Middle frontal gyrus (tissue), 1 donor: ENCODE data around the gene NXPE3.

ENCODE experiments used
- DNase-seq: peaks from one replicate; pipeline ENCODE4 v3.0.0-alpha.2; 2015; ENCODE audit warnings: low spot score; ENCODE audit errors: extremely low spot score

The NXPE3 gene

GRCh38 chr3:101802179-101802578, 23.2 kb downstream of the NXPE3 start:
- DNase-seq, result no peak

GRCh38 chr3:101803173-101803782, 24.3 kb downstream of the NXPE3 start:
- peak; percentile 73 for DNase-seq

DNA sequence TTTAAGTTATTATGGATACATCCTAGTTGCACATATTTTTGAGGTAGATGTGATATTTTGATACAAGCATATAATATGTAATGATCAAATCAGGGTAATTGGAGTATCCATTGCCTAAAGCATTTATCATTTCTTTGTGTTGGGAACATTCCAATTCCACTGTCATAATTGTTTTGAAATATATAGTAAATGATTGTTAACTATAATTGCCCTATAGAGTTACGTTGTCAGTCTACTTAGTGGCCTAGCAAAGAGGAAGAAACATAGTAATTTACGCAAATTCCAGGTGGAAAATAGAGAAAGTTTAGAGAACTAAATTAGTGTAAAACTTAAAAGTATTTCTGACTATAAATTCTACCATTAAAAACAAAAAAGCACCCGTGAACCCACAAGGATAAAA, 24.9 kb downstream of the NXPE3 start:
- DNase-seq, result no peak

- no peak for DNase-seq
Measured at GRCh38 chr3:101806491-101806890, 27.5 kb downstream of the NXPE3 start.

- no peak for DNase-seq
Measured at GRCh38 chr3:101807888-101808287, 28.9 kb downstream of the NXPE3 start.

- DNase-seq, result no peak
Measured at GRCh38 chr3:101809178-101810021, 30.4 kb downstream of the NXPE3 start.

GRCh38 chr3:101810022-101810418, 31.0 kb downstream of the NXPE3 start:
- no peak for DNase-seq

- DNase-seq, result no peak
Measured at GRCh38 chr3:101811875-101812274, 32.9 kb downstream of the NXPE3 start.

DNA sequence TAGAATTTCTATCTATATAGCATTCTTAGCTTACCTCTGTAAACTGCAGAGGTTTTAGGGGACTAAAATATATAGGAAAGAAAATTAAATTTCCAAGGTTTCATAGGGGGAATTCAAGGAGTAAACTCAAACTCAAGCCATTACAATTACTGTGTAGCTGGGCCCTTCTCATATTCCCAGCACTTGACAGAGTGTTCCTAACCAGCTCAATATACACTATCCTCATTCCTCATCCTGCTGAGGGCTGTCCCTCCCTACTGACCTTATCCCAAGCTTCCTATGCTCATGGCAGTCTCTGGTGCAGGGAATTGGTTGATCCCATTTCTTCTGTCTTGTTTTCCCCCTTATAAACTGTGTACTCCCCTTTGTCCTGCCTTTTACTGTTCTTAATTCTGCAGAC, 33.9 kb downstream of the NXPE3 start:
- no peak for DNase-seq

- DNase-seq, result no peak
Measured at GRCh38 chr3:101813817-101814440, 34.9 kb downstream of the NXPE3 start.

GRCh38 chr3:101814835-101815234, 35.8 kb downstream of the NXPE3 start:
- no peak for DNase-seq

DNA sequence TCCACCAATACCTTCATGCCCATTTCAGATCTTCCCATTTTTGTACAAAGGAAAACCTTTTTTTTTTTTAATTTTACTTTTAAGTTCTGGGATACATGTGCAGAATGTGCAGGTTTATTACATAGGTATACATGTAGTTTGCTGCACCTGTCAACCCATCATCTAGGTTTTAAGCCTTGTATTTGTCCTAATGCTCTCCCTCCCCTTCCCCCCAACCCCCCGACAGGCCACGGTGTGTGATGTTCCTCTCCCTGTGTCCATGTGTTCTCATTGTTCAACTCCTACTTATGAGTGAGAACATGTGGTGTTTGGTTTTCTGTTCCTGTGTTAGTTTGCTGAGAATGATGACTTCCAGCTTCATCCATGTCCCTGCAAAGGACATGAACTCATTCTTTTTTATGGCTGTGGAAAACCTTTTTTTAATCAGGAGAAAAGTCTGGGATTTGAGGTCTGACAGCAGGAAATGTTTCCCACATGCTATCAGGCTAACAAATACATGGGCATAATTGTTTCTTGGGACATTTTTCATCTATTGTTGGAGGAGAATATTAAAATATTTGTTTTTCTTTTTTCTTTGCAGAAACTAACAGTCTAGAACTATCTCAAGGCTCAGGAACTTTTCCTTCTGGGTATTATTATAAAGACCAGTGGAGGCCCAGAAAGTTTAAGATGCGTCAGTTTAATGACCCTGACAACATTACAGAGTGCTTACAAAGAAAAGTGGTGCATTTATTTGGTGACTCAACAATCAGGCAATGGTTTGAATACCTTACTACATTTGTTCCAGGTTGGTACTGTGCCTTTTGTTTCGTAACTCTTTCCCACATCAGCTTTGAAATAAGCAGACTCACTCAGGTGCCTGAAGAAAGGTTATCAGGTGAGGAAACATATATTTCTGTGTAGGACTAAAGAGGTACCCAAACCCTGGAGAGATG, 37.5 kb downstream of the NXPE3 start:
- DNase-seq, result no peak

DNA sequence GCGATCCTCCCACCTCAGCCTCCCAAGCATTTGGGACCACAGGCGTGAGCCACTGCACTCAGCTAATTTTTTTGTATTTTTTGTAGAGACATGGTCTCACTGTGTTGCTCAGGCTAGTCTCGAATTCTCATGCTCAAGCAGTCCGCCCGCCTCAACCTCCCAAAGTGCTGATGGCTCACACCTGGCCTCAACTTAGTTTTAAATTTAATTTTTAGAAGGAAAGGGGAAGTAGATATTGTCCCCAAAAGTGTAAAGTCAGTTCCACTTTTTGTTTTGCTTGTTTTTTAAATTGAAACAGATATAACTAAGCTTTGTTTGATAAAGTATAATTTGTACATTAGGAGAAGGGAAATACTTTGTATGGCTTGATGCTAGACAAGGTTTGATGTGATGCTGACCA, 39.0 kb downstream of the NXPE3 start:
- DNase-seq, result no peak

- DNase-seq, result no peak
Measured at GRCh38 chr3:101819649-101820206, 40.7 kb downstream of the NXPE3 start.

DNA sequence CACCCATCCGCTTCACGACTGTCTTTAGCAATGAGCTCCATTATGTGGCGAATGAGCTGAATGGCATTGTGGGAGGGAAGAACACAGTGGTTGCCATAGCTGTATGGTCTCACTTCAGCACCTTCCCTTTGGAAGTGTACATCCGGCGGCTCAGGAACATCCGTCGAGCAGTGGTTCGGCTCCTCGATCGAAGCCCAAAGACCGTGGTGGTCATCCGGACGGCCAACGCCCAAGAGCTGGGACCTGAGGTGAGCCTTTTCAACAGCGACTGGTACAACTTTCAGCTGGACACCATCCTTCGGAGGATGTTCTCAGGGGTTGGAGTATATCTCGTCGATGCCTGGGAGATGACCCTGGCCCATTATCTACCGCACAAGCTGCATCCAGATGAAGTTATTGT, 42.5 kb downstream of the NXPE3 start:
- DNase-seq, result no peak

GRCh38 chr3:101823525-101823924, 44.5 kb downstream of the NXPE3 start:
- DNase-seq, result no peak

DNA sequence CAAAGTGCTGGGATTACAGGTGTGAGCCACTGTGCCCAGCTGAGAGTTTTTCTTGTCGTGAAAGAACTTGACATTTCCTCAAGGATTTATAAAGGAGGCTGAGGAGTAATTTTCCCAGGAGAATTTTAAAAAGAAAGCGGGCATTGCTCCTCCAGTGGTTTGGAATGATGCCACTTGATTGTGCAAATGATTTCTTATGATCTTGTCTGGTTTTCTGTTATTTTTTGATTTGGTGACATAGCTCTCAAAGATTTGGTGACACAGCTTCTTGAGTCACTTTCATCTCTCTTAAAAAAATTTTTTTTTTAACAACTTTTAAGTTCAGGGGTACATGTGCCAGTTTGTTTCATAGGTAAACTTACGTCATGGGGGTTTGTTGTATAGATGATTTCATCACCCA, 45.7 kb downstream of the NXPE3 start:
- no peak for DNase-seq

- DNase-seq, result no peak
Measured at GRCh38 chr3:101825904-101826445, 47.0 kb downstream of the NXPE3 start.

GRCh38 chr3:101827211-101828174, 48.5 kb downstream of the NXPE3 start:
- no peak for DNase-seq

GRCh38 chr3:101828276-101828675, 49.3 kb downstream of the NXPE3 start:
- DNase-seq, result no peak
